ENCODE results near the gene SMC1B.

- TF ChIP-seq CTCF (IDR thresholded peaks at IDR 0.05 in 8 of 11, conservative IDR thresholded peaks at IDR 0.05 in 3 of 11) (no peak), POLR2A (IDR thresholded peaks at IDR 0.05) (no peak), POLR2AphosphoS5 (IDR thresholded peaks at IDR 0.05) (no peak)
These were observed 81.4 kb downstream of the SMC1B start for GRCh38 chr22:45332001-45332400.

Data from spleen (tissue), 7 donors.